ENCODE measurements around the gene SMIM38. TPM values are rescaled to one million over a fixed set of nuclear protein-coding genes. Genes with fewer than 3 reads are reported as not detected.

SMIM38 gene
- total and polyA plus RNA-seq, 2 of the 4 experiments (the other 2 are of a cell fraction) = under 0.01 to 0.05 TPM

GRCh38 chr11:69190796-69191536 lies 35.2 kb downstream of the SMIM38 start:
- no peak for DNase-seq
- whole genome bisulfite sequencing, 2 experiments (ENCODE audit: extremely low coverage in 2 of 2, insufficient read length in 1 of 2) = 90% methylated on average over 10 of the region's 18 CpGs; no CpG with 5 or more reads in 1 of the 2 experiments
- CTCF ChIA-PET = no interaction called here

More at GRCh38 chr11:69190796-69191536, 35.2 kb downstream of the SMIM38 start:
- Histone ChIP-seq H3K9me3 (ENCODE audit: control insufficient read depth, insufficient read depth, low read length) (peaks cover 13% of the 10 kb centered on the region), H2BK120ac (ENCODE audit: low read depth, low read length) (no peak overlapping the region), H4K5ac (ENCODE audit: low read depth, low read length) (no peak overlapping the region), H3K79me1 (ENCODE audit: low read depth in 1 of 2, low read length in 2 of 2) (no peaks in the 10 kb centered on the region), H2BK15ac (ENCODE audit: low read depth, low read length) (no peak overlapping the region), H3K27ac (ENCODE audit: insufficient read depth, low read length) (no peak overlapping the region), H3K14ac (replicated peaks; ENCODE audit: low read depth, low read length) (no peak overlapping the region), H3K9ac (ENCODE audit: low read depth, low read length) (no peak overlapping the region), H2AK5ac (ENCODE audit: low read depth, low read length) (no peak overlapping the region), H4K91ac (ENCODE audit: insufficient read depth, low read depth, low read length) (no peak overlapping the region), H4K8ac (ENCODE audit: low read depth in 2 of 2, low read length in 2 of 2) (no peak overlapping the region), H2AK9ac (replicated peaks; ENCODE audit: low read depth, low read length, poor library complexity) (no peak overlapping the region), H3K18ac (ENCODE audit: low read depth, low read length) (no peak overlapping the region), H3K27me3 (ENCODE audit: control insufficient read depth, insufficient read depth, low read length) (peaks cover 24% of the 10 kb centered on the region), H2BK5ac (ENCODE audit: low read depth, low read length, poor library complexity, severe bottlenecking) (no peak overlapping the region), H3K4me1 (ENCODE audit: control insufficient read depth, insufficient read depth, low read length) (0 out of 2 replicates have a peak, but pooled peaks cover 2% of the 10 kb centered on the region), H3K4ac (ENCODE audit: low read depth, low read length) (no peak overlapping the region), H3K56ac (ENCODE audit: extremely low read depth, insufficient read depth, low read length) (no peak overlapping the region), H2BK20ac (ENCODE audit: low read depth, low read length) (no peak overlapping the region), H3K4me3 (ENCODE audit: insufficient read depth, low read depth, low read length) (no peak overlapping the region), H4K20me1 (ENCODE audit: insufficient read depth, low read length) (no peaks in the 10 kb centered on the region), H3K23ac (ENCODE audit: low read depth, low read length) (no peak overlapping the region), H3K4me2 (ENCODE audit: low read depth, low read length) (no peak overlapping the region), H3K36me3 (ENCODE audit: control insufficient read depth, insufficient read depth, low read length) (no peaks in the 10 kb centered on the region), H3K9me1 (ENCODE audit: insufficient read depth, low read length) (no peaks in the 10 kb centered on the region), H2AFZ (replicated peaks; ENCODE audit: low read length, poor library complexity) (no peak overlapping the region)
- intact Hi-C loops (cut with micrococcal nuclease) = no loop called here
- POLR2A ChIA-PET (ENCODE audit: unreplicated experiment) = no interaction called here
- TF ChIP-seq MAFK (IDR thresholded peaks at IDR 0.05; ENCODE audit: low read depth, low read length) = no peak
- no peak for TF ChIP-seq MAZ (IDR thresholded peaks at IDR 0.05; ENCODE audit: borderline replicate concordance, low read depth, low read length)
- no peak for TF ChIP-seq CHD1 (IDR thresholded peaks at IDR 0.05; ENCODE audit: low read depth, low read length)
- no peak for TF ChIP-seq RAD21 (IDR thresholded peaks at IDR 0.05; ENCODE audit: low read length)
- TF ChIP-seq FOS (IDR thresholded peaks at IDR 0.05; ENCODE audit: low read depth, low read length) = no peak
- no peak for TF ChIP-seq ELK1 (IDR thresholded peaks at IDR 0.05; ENCODE audit: borderline replicate concordance, low read depth, low read length)
- no peak for TF ChIP-seq SMC3 (IDR thresholded peaks at IDR 0.05; ENCODE audit: low read depth, low read length)
- no peak for TF ChIP-seq CTCF (conservative IDR thresholded peaks at IDR 0.05; ENCODE audit: low read depth, low read length)
- no peak for ATAC-seq (ENCODE audit: low read depth)
- BruUV-seq (replicated peaks) = no TSS peak
- dilution Hi-C loops (cut with HindIII; ENCODE audit: low sequenced_read_pairs, unreplicated experiment) = no loop called here
- in situ Hi-C loops (cut with MboI; ENCODE audit: low sequenced_read_pairs) = no loop called here

Measured in IMR-90 (cell line).